HepG2 (cell line): ENCODE data around the gene UCN. TPM values are rescaled to one million over a fixed set of nuclear protein-coding genes. Genes with fewer than 3 reads are reported as not detected.
A peak's percentile ranks its signal among the peaks of the same experiment; 100 is the strongest.

ENCODE experiments used
- EZH2 ChIP-seq: conservative IDR thresholded peaks from 2 replicates; pipeline ENCODE4 v1.6.1; 2012; ENCODE audit warnings: mild to moderate bottlenecking, low read depth, low read length, moderate library complexity
- JUN ChIP-seq: sonication (generic); formaldehyde crosslinking; IDR thresholded peaks from 2 replicates; pipeline ENCODE4 v1.4.0; 2020; ENCODE audit warnings: mild to moderate bottlenecking, missing genetic modification reagents
- KAT7 ChIP-seq: IDR thresholded peaks from 2 replicates; pipeline ENCODE4 v1.6.1; 2018; ENCODE audit warnings: borderline replicate concordance, missing compliant biosample characterization
- MEIS1 ChIP-seq: sonication (generic); formaldehyde crosslinking; IDR thresholded peaks from 2 replicates; pipeline ENCODE4 v1.9.0; 2021; ENCODE audit warnings: mild to moderate bottlenecking, missing genetic modification reagents, moderate library complexity, borderline replicate concordance
- RARG ChIP-seq: sonication (generic); formaldehyde crosslinking; IDR thresholded peaks from 2 replicates; pipeline ENCODE4 v1.4.0; 2020; ENCODE audit warnings: low read depth, mild to moderate bottlenecking, missing genetic modification reagents
- SETDB1 ChIP-seq: sonication (generic); formaldehyde crosslinking; IDR thresholded peaks from 2 replicates; pipeline ENCODE4 v1.5.1; 2020; ENCODE audit warnings: missing genetic modification reagents, mild to moderate bottlenecking, borderline replicate concordance
- SIN3B ChIP-seq: fragments of 150-350 bp; IDR thresholded peaks from 2 replicates; pipeline ENCODE4 v1.6.1; 2014; ENCODE audit warnings: low read length
- SNAI1 ChIP-seq: sonication (generic); formaldehyde crosslinking; IDR thresholded peaks from 2 replicates; pipeline ENCODE4 v1.5.0; 2020; ENCODE audit warnings: mild to moderate bottlenecking, missing genetic modification reagents, borderline replicate concordance
- SP5 ChIP-seq: IDR thresholded peaks from 2 replicates; pipeline ENCODE4 v1.6.1; 2016; ENCODE audit warnings: low read depth, borderline replicate concordance
- SRSF1 ChIP-seq: fragments of 200-400 bp; formaldehyde crosslinking; optimal IDR thresholded peaks from 2 replicates; pipeline ENCODE3; 2017; ENCODE audit warnings: mild to moderate bottlenecking, low read depth, low read length, moderate library complexity
- SSRP1 ChIP-seq: IDR thresholded peaks from 2 replicates; pipeline ENCODE4 v1.6.1; 2016; ENCODE audit warnings: control low read depth
- TAF15 ChIP-seq: fragments of 200-400 bp; formaldehyde crosslinking; IDR thresholded peaks from one replicate; pipeline ENCODE4 v1.6.1; 2018; ENCODE audit warnings: mild to moderate bottlenecking, low read depth, low read length; ENCODE audit not compliant: poor library complexity, severe bottlenecking
- TBP ChIP-seq: sonication (generic); formaldehyde crosslinking; IDR thresholded peaks from 2 replicates; pipeline ENCODE4 v1.5.0; 2020; ENCODE audit warnings: missing genetic modification reagents
- ZBTB3 ChIP-seq: sonication (generic); formaldehyde crosslinking; IDR thresholded peaks from 2 replicates; pipeline ENCODE4 v1.4.0; 2020; ENCODE audit warnings: low read depth, mild to moderate bottlenecking, moderate library complexity, missing genetic modification reagents, borderline replicate concordance
- ZBTB7B ChIP-seq: sonication (generic); formaldehyde crosslinking; IDR thresholded peaks from 2 replicates; pipeline ENCODE4 v1.4.0; 2020; ENCODE audit warnings: missing genetic modification reagents
- ZFP1 ChIP-seq: IDR thresholded peaks from 2 replicates; pipeline ENCODE4 v1.6.1; 2016
- ZFP36L2 ChIP-seq: sonication (generic); formaldehyde crosslinking; IDR thresholded peaks from 2 replicates; pipeline ENCODE4 v1.4.0; 2020; ENCODE audit warnings: missing genetic modification reagents
- ZMYM3 ChIP-seq: sonication (generic); formaldehyde crosslinking; IDR thresholded peaks from 2 replicates; pipeline ENCODE4 v1.5.1; 2020; ENCODE audit warnings: mild to moderate bottlenecking, missing genetic modification reagents
- ZNF10 ChIP-seq: sonication (generic); formaldehyde crosslinking; IDR thresholded peaks from 2 replicates; pipeline ENCODE4 v1.4.0; 2020; ENCODE audit warnings: mild to moderate bottlenecking, low read depth, missing genetic modification reagents, borderline replicate concordance
- ZNF121 ChIP-seq: sonication (generic); formaldehyde crosslinking; IDR thresholded peaks from 2 replicates; pipeline ENCODE4 v1.5.0; 2020; ENCODE audit warnings: mild to moderate bottlenecking, missing genetic modification reagents
- ZNF292 ChIP-seq: sonication (generic); formaldehyde crosslinking; IDR thresholded peaks from 2 replicates; pipeline ENCODE4 v1.8.1; 2022; ENCODE audit warnings: mild to moderate bottlenecking, low read depth, missing genetic modification reagents, borderline replicate concordance
- ZNF326 ChIP-seq: sonication (generic); formaldehyde crosslinking; IDR thresholded peaks from 2 replicates; pipeline ENCODE4 v1.4.0; 2020; ENCODE audit warnings: missing genetic modification reagents, borderline replicate concordance
- ZNF33B ChIP-seq: sonication (generic); formaldehyde crosslinking; IDR thresholded peaks from 2 replicates; pipeline ENCODE4 v1.5.1; 2020; ENCODE audit warnings: mild to moderate bottlenecking, missing genetic modification reagents
- ZNF577 ChIP-seq: sonication (generic); formaldehyde crosslinking; IDR thresholded peaks from 2 replicates; pipeline ENCODE4 v1.4.0; 2020; ENCODE audit warnings: mild to moderate bottlenecking, low read depth, missing genetic modification reagents, borderline replicate concordance
- ZNF615 ChIP-seq: sonication (generic); formaldehyde crosslinking; IDR thresholded peaks from 2 replicates; pipeline ENCODE4 v1.5.0; 2020; ENCODE audit warnings: mild to moderate bottlenecking, missing genetic modification reagents, borderline replicate concordance
- ZNF629 ChIP-seq: sonication (generic); formaldehyde crosslinking; conservative IDR thresholded peaks from 2 replicates; pipeline ENCODE4 v1.5.0; 2020; ENCODE audit warnings: missing genetic modification reagents
- polyA plus RNA-seq, 8 experiments: library from polyadenylated mRNA; depleted of rRNA in 3 of 8; stranded (reverse) in 7 of 8; unstranded in 1 of 8; fragments of >200 nt; fragmentation: Illumina TruSeq in 4 of 8; extraction: Trizol in 4 of 8; gene quantifications; 2 replicates each; pipeline versions ENCODE4 v1.2.1 to v1.2.3, GENCODE V29; 2011 to 2016; ENCODE audit warnings: low read depth in 4 of 8, missing spikeins in 1 of 8, mixed read lengths in 1 of 8; ENCODE audit not compliant: insufficient read depth in 1 of 8
- total RNA-seq, 5 experiments: library from RNA; depleted of rRNA; stranded (reverse); fragments of >200 nt; fragmentation: Illumina TruSeq; extraction: Trizol; gene quantifications; 2 replicates each; pipeline ENCODE4 v1.2.3, GENCODE V29; 2016; ENCODE audit warnings: low read depth in 1 of 5
- TF ChIP-seq, protein P1 (sequence below): sonication (generic); formaldehyde crosslinking; IDR thresholded peaks from 2 replicates; pipeline ENCODE4 v1.4.0; 2020; ENCODE audit warnings: missing genetic modification reagents, borderline replicate concordance
- TF ChIP-seq, protein P2 (sequence below): sonication (generic); formaldehyde crosslinking; IDR thresholded peaks from 2 replicates; pipeline ENCODE4 v1.5.0; 2020; ENCODE audit warnings: missing genetic modification reagents, mild to moderate bottlenecking, borderline replicate concordance

Gene UCN
- total and polyA plus RNA-seq, 2 of the 13 experiments (the other 11 are each of a cell fraction or from before 2014, with no cell fraction given) = 1.2 to 2.3 TPM

DNA sequence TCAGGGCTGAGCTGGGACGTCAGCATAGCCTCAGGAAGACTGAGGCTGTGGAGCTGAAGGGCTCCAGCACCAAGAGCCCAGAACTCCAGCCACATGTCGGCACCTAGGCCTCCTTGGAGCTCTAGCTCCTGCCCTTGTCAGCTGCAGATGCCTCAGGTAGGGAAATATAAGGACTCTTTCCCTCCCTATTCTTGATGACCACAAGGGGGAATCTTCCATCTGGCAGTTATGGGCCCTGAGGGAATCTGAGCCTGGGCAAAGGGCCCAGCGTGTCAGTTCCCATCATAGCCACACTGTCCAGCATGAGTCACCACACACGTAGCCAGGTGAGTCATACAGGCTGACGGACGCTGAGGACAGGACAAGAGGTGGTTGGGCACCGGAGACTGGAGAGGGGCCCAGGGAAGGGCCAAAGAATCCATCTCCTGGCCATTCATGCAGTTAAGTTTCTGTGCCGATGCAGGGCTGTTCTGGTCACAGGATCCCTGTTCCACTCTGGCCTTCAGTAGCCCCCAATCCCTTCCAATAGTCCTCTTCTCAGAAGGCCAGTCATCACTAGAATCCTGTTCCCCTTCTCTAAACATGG is 12.8 kb upstream of the UCN start (continued):
- no peak; the same call in 1 of the 2 replicates for TF ChIP-seq ZMYM3 (CRISPR knock-in tag)
- no peak for TF ChIP-seq SIN3B
- no peak for TF ChIP-seq TAF15
- no peak for TF ChIP-seq ZBTB3
- TF ChIP-seq RARG = no peak
- TF ChIP-seq ZNF615 (CRISPR knock-in tag) = no peak
- no peak for TF ChIP-seq EZH2
- TF ChIP-seq, protein P1, sequence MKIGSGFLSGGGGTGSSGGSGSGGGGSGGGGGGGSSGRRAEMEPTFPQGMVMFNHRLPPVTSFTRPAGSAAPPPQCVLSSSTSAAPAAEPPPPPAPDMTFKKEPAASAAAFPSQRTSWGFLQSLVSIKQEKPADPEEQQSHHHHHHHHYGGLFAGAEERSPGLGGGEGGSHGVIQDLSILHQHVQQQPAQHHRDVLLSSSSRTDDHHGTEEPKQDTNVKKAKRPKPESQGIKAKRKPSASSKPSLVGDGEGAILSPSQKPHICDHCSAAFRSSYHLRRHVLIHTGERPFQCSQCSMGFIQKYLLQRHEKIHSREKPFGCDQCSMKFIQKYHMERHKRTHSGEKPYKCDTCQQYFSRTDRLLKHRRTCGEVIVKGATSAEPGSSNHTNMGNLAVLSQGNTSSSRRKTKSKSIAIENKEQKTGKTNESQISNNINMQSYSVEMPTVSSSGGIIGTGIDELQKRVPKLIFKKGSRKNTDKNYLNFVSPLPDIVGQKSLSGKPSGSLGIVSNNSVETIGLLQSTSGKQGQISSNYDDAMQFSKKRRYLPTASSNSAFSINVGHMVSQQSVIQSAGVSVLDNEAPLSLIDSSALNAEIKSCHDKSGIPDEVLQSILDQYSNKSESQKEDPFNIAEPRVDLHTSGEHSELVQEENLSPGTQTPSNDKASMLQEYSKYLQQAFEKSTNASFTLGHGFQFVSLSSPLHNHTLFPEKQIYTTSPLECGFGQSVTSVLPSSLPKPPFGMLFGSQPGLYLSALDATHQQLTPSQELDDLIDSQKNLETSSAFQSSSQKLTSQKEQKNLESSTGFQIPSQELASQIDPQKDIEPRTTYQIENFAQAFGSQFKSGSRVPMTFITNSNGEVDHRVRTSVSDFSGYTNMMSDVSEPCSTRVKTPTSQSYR = peak; percentile 25; the same call in 1 of the 2 replicates
- no peak for TF ChIP-seq ZNF629 (CRISPR knock-in tag)
- TF ChIP-seq JUN = peak; percentile 99
- TF ChIP-seq TBP (CRISPR knock-in tag) = no peak
- peak; percentile 96 for TF ChIP-seq ZNF121 (CRISPR knock-in tag)
- peak; percentile 75; the same call in 1 of the 2 replicates for TF ChIP-seq KAT7 (CRISPR knock-in tag)
- no peak for TF ChIP-seq SNAI1 (CRISPR knock-in tag)
- TF ChIP-seq ZFP1 (CRISPR knock-in tag) = peak; percentile 88
- peak; percentile 89; the same call in 1 of the 2 replicates for TF ChIP-seq MEIS1 (CRISPR knock-in tag)
- TF ChIP-seq ZNF326 (CRISPR knock-in tag) = no peak; the same call in 1 of the 2 replicates
- no peak for TF ChIP-seq ZFP36L2 (CRISPR knock-in tag)
- TF ChIP-seq SP5 = no peak; the same call in 1 of the 2 replicates
- TF ChIP-seq ZNF33B (CRISPR knock-in tag) = peak; percentile 82; the same call in 1 of the 2 replicates
- peak; percentile 61; the same call in 1 of the 2 replicates for TF ChIP-seq ZBTB7B
- no peak for TF ChIP-seq SETDB1 (CRISPR knock-in tag)
- no peak for TF ChIP-seq ZNF10
- peak; percentile 85; the same call in 1 of the 2 replicates for TF ChIP-seq SSRP1 (CRISPR knock-in tag)
- no peak for TF ChIP-seq ZNF577
- TF ChIP-seq, protein P2, sequence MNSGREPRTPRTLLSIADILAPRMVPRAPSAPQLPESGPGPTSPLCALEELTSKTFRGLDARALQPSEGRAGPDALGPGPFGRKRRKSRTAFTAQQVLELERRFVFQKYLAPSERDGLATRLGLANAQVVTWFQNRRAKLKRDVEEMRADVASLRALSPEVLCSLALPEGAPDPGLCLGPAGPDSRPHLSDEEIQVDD (CRISPR knock-in tag) = 0 out of 2 replicates have a peak, but pooled peaks have one; percentile 54
- TF ChIP-seq ZNF292 (CRISPR knock-in tag) = peak; percentile 66; the same call in 1 of the 2 replicates
- TF ChIP-seq SRSF1 = no peak
